Gastroesophageal sphincter (tissue), 3 donors: ENCODE measurements around the gene PELO.

Experiments
- POLR2A ChIP-seq, 2 donors: fragments of 450-650 bp; IDR thresholded peaks; one replicate each; pipeline ENCODE4 v1.6.1; 2017; ENCODE audit warnings: antibody characterized with exemption in 2 of 2, mild to moderate bottlenecking in 2 of 2, moderate library complexity in 1 of 2
- TF ChIP-seq, protein P1 (sequence below), 4 experiments: fragments of 200-600 bp in 2 of 4; fragments of 450-650 bp in 2 of 4; sonication (generic) in 1 of 4; IDR thresholded peaks; one replicate each; pipeline ENCODE4 v1.5.1; 2017 to 2019; ENCODE audit warnings: antibody characterized with exemption in 4 of 4, mild to moderate bottlenecking in 2 of 4, moderate library complexity in 2 of 4

GRCh38 chr5:52758014-52758413, 29.7 kb upstream of the PELO start:
- TF ChIP-seq, protein P1, sequence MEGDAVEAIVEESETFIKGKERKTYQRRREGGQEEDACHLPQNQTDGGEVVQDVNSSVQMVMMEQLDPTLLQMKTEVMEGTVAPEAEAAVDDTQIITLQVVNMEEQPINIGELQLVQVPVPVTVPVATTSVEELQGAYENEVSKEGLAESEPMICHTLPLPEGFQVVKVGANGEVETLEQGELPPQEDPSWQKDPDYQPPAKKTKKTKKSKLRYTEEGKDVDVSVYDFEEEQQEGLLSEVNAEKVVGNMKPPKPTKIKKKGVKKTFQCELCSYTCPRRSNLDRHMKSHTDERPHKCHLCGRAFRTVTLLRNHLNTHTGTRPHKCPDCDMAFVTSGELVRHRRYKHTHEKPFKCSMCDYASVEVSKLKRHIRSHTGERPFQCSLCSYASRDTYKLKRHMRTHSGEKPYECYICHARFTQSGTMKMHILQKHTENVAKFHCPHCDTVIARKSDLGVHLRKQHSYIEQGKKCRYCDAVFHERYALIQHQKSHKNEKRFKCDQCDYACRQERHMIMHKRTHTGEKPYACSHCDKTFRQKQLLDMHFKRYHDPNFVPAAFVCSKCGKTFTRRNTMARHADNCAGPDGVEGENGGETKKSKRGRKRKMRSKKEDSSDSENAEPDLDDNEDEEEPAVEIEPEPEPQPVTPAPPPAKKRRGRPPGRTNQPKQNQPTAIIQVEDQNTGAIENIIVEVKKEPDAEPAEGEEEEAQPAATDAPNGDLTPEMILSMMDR (IDR thresholded peaks at IDR 0.05), result no peak
- TF ChIP-seq POLR2A (IDR thresholded peaks at IDR 0.05), result no peak
